H1 (cell line): ENCODE results near the gene SSU72. TPM values are rescaled to one million over a fixed set of nuclear protein-coding genes. Genes with fewer than 3 reads are reported as not detected.
"Not testable (repeated sequence)": the region's sequence is repeated elsewhere in the genome, so short reads cannot be mapped to it uniquely, and the experiment has no call there.

Experiments
- CTCF ChIA-PET: fragments of 300-600 bp; sonication (Branson Sonifier 250); formaldehyde crosslinking; loops from one replicate; lab custom pipeline; 2021; ENCODE audit not compliant: partially characterized antibody; lab: Charles Lee
- POLR2A ChIA-PET: fragments of 300-600 bp; sonication (Branson Sonifier 250); formaldehyde crosslinking; loops from one replicate; lab custom pipeline; 2021; ENCODE audit warnings: inconsistent platforms; ENCODE audit not compliant: partially characterized antibody; lab: Charles Lee
- DNase-seq, 2 experiments: peaks; one replicate each; pipeline versions ENCODE4 v3.0.0 to v3.0.0-alpha.2; 2010 to 2022; ENCODE audit warnings: low spot score in 2 of 2, low read depth in 1 of 2, mixed read lengths in 1 of 2
- FAIRE-seq: peaks from 2 replicates; lab custom pipeline; 2011; peaks lifted over from hg19 to GRCh38; lab: Jason Lieb, UNC
- H2AFZ ChIP-seq: 2 replicates; pipeline ENCODE4 v1.8.1; 2012; ENCODE audit warnings: low read length, inconsistent platforms
- H2AK5ac ChIP-seq: 2 replicates; pipeline ENCODE4 v1.6.1; 2013; ENCODE audit warnings: low read depth, low read length
- H2BK120ac ChIP-seq: replicated peaks from 2 replicates; pipeline ENCODE3; 2013; ENCODE audit warnings: low read depth, low read length, inconsistent platforms
- H2BK12ac ChIP-seq: 2 replicates; pipeline ENCODE4 v1.6.1; 2013; ENCODE audit warnings: low read depth, low read length
- H2BK15ac ChIP-seq: 2 replicates; pipeline ENCODE4 v1.6.1; 2013; ENCODE audit warnings: low read length
- H2BK20ac ChIP-seq: 2 replicates; pipeline ENCODE4 v1.6.1; 2013; ENCODE audit warnings: low read length
- H2BK5ac ChIP-seq: 2 replicates; pipeline ENCODE4 v1.6.1; 2013; ENCODE audit warnings: low read depth, low read length
- H3K14ac ChIP-seq: 2 replicates; pipeline ENCODE4 v1.6.1; 2013; ENCODE audit warnings: inconsistent platforms; ENCODE audit not compliant: insufficient read length
- H3K18ac ChIP-seq: 2 replicates; pipeline ENCODE4 v1.6.1; 2013; ENCODE audit warnings: low read length; ENCODE audit errors: extremely low read depth
- H3K23ac ChIP-seq: 2 replicates; pipeline ENCODE4 v1.6.1; 2013; ENCODE audit warnings: inconsistent platforms; ENCODE audit not compliant: insufficient read length
- H3K23me2 ChIP-seq: 2 replicates; pipeline ENCODE4 v1.6.1; 2013; ENCODE audit warnings: low read depth, low read length
- H3K27ac ChIP-seq: 2 replicates; pipeline ENCODE4 v1.6.1; 2011; ENCODE audit warnings: low read depth, low read length, inconsistent platforms
- H3K27me3 ChIP-seq, 4 experiments: replicated peaks in 1 of 4; 1 replicate in 1 of 4; 2 replicates in 3 of 4; pipeline versions ENCODE4 v1.6.1 to v1.8.1; 2011 to 2013; ENCODE audit warnings: low read length in 3 of 4, mild to moderate bottlenecking in 3 of 4, inconsistent platforms in 2 of 4, mixed read lengths in 2 of 4, moderate library complexity in 1 of 4; ENCODE audit not compliant: control insufficient read depth in 3 of 4, insufficient read depth in 3 of 4; ENCODE audit errors: extremely low read depth in 1 of 4
- H3K36me3 ChIP-seq, 4 experiments: 2 replicates each; pipeline versions ENCODE4 v1.6.1 to v1.8.1; 2011 to 2013; ENCODE audit warnings: mild to moderate bottlenecking in 4 of 4, low read length in 3 of 4, moderate library complexity in 2 of 4, control low read depth in 1 of 4, inconsistent platforms in 1 of 4; ENCODE audit not compliant: insufficient read depth in 4 of 4, control insufficient read depth in 2 of 4
- H3K4ac ChIP-seq: replicated peaks from 2 replicates; pipeline ENCODE3; 2013; ENCODE audit warnings: low read length, low read depth, mixed read lengths, inconsistent platforms; ENCODE audit not compliant: insufficient read length
- H3K4me1 ChIP-seq, 4 experiments: replicated peaks in 1 of 4; 1 replicate in 1 of 4; 2 replicates in 3 of 4; pipeline versions ENCODE4 v1.6.1 to v1.8.1; 2011 to 2013; ENCODE audit warnings: low read length in 3 of 4, inconsistent platforms in 2 of 4, mixed read lengths in 1 of 4; ENCODE audit not compliant: insufficient read depth in 4 of 4, control insufficient read depth in 3 of 4
- H3K4me2 ChIP-seq, 2 experiments: 2 replicates each; pipeline versions ENCODE4 v1.6.1 to v1.8.1; 2011 to 2013; ENCODE audit warnings: low read depth in 2 of 2, low read length in 2 of 2, control low read depth in 1 of 2, inconsistent platforms in 1 of 2, mild to moderate bottlenecking in 1 of 2; ENCODE audit not compliant: insufficient read depth in 1 of 2
- H3K4me3 ChIP-seq, 4 experiments: fragments of 200-600, 300-600 bp in 1 of 4; sonication (generic), shearing (Covaris generic), sonication (Bioruptor Twin) in 1 of 4; 2 replicates each; pipeline versions ENCODE4 v1.5.1 to v1.8.1; 2011 to 2016; ENCODE audit warnings: low read length in 4 of 4, low read depth in 3 of 4, control low read depth in 2 of 4, inconsistent platforms in 2 of 4, mild to moderate bottlenecking in 2 of 4, mixed read lengths in 1 of 4, moderate library complexity in 1 of 4; ENCODE audit not compliant: insufficient read depth in 2 of 4; ENCODE audit errors: extremely low read depth in 1 of 4
- H3K56ac ChIP-seq: replicated peaks from 2 replicates; pipeline ENCODE3; 2013; ENCODE audit warnings: low read depth, mild to moderate bottlenecking, mixed read lengths, low read length, inconsistent platforms; ENCODE audit not compliant: insufficient read length
- H3K79me1 ChIP-seq: 2 replicates; pipeline ENCODE4 v1.6.1; 2013; ENCODE audit warnings: low read depth, low read length, control low read depth
- H3K79me2 ChIP-seq, 2 experiments: 2 replicates each; pipeline versions ENCODE4 v1.6.1 to v1.8.1; 2012 to 2013; ENCODE audit warnings: low read length in 2 of 2, mild to moderate bottlenecking in 2 of 2, inconsistent platforms in 1 of 2; ENCODE audit not compliant: insufficient read depth in 2 of 2, control insufficient read depth in 1 of 2
- H3K9ac ChIP-seq, 4 experiments: replicated peaks in 1 of 4; 1 replicate in 1 of 4; 2 replicates in 3 of 4; pipeline versions ENCODE4 v1.6.1 to v1.8.1; 2011 to 2013; ENCODE audit warnings: low read depth in 3 of 4, low read length in 3 of 4, control low read depth in 2 of 4, mild to moderate bottlenecking in 2 of 4, moderate library complexity in 2 of 4, inconsistent platforms in 1 of 4; ENCODE audit errors: extremely low read depth in 1 of 4
- H3K9me3 ChIP-seq, 2 experiments: 2 replicates each; pipeline versions ENCODE4 v1.6.1 to v1.8.1; 2012 to 2013; ENCODE audit warnings: mild to moderate bottlenecking in 2 of 2, moderate library complexity in 2 of 2, control low read depth in 1 of 2, inconsistent platforms in 1 of 2, low read depth in 1 of 2, low read length in 1 of 2, mixed read lengths in 1 of 2; ENCODE audit not compliant: insufficient read depth in 2 of 2
- H4K20me1 ChIP-seq, 2 experiments: replicated peaks in 1 of 2; 2 replicates each; pipeline versions ENCODE3 to v1.8.1; 2011 to 2013; ENCODE audit warnings: inconsistent platforms in 2 of 2, low read length in 2 of 2, mild to moderate bottlenecking in 1 of 2; ENCODE audit not compliant: insufficient read depth in 2 of 2, control insufficient read depth in 1 of 2
- H4K5ac ChIP-seq: 2 replicates; pipeline ENCODE4 v1.6.1; 2013; ENCODE audit warnings: low read length, low read depth, mixed read lengths, inconsistent platforms; ENCODE audit not compliant: insufficient read length
- H4K8ac ChIP-seq: 2 replicates; pipeline ENCODE4 v1.8.0; 2013; ENCODE audit warnings: mild to moderate bottlenecking, moderate library complexity, low read length, inconsistent platforms; ENCODE audit not compliant: insufficient read depth; ENCODE audit errors: extremely low read depth
- H4K91ac ChIP-seq: replicated peaks from 2 replicates; pipeline ENCODE3; 2013; ENCODE audit warnings: low read length, mixed read lengths, inconsistent platforms; ENCODE audit not compliant: insufficient read length
- WGBS, 2 experiments: shearing (Covaris generic) in 1 of 2; methylation state at CpG; one replicate each; pipeline versions ENCODE4 v1.1.6 to v1.1.7; 2013 to 2015; ENCODE audit warnings: low lambda C conversion rate in 2 of 2, mixed read lengths in 2 of 2, inconsistent platforms in 1 of 2, low coverage in 1 of 2, missing lambda C conversion rate in 1 of 2; ENCODE audit not compliant: insufficient replicate concordance in 2 of 2, insufficient coverage in 1 of 2, insufficient read length in 1 of 2; ENCODE audit errors: extremely low coverage in 1 of 2, missing lambda C conversion rate in 1 of 2; 5-methylcytosine and 5-hydroxymethylcytosine counted together
- polyA plus RNA-seq, 7 experiments: library from polyadenylated mRNA; depleted of rRNA in 3 of 7; stranded (reverse) in 5 of 7; unstranded in 2 of 7; fragments of >200 nt in 5 of 7; fragments of 200-250 nt in 2 of 7; gene quantifications; 1 replicate in 5 of 7; 2 replicates in 1 of 7; 4 replicates in 1 of 7; pipeline versions ENCODE4 v1.2.1 to v1.2.3, GENCODE V29; 2011 to 2013; ENCODE audit warnings: missing spikeins in 2 of 7, mixed read lengths in 2 of 7
- total RNA-seq: library from RNA; stranded (reverse); fragmentation: NEBNext Ultra II Directional; extraction: Animal tissue kit (Norgen Biotek cat#: 25700); gene quantifications from 2 replicates; pipeline ENCODE4 v1.2.1, GENCODE V29; 2021

Gene SSU72
- total and polyA plus RNA-seq, 2 of the 8 experiments (the other 6 are each of a cell fraction or from before 2014, with no cell fraction given): 110 to 165 TPM

GRCh38 chr1:1495461-1495975 lies 79.1 kb downstream of the SSU72 start:
- 97% methylated on average over 12 of the region's 18 CpGs; no CpG with 5 or more reads in 1 of the 2 experiments for WGBS, 2 experiments

DNA sequence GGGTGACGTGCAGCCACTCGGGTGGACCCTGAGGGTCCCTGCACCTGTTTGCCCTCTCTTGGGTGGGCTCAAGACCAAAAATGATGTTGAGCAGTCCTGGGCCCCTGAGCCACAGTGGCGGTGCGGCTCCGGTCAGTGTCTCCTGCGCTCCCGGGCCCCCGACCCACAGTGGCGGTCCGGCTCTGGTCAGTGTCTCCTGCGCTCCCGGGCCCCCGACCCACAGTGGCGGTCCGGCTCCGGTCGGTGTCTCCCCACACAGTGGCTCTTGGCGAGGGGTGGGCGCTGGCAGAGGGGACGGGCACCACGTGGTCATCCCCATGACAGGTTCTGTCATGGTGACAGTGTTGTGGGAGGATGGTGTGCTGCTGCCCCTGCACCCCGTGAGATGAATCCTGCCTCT lies 80.4 kb downstream of the SSU72 start:
- H3K79me1 ChIP-seq, FAIRE-seq, H4K91ac ChIP-seq, H3K4me2 ChIP-seq, H2BK20ac ChIP-seq, H2BK12ac ChIP-seq, H3K79me2 ChIP-seq, H4K20me1 ChIP-seq, H3K4me1 ChIP-seq, H3K4me3 ChIP-seq, H3K27ac ChIP-seq, H3K18ac ChIP-seq, DNase-seq, H3K14ac ChIP-seq, H2BK120ac ChIP-seq, H3K27me3 ChIP-seq, H3K4ac ChIP-seq, H4K5ac ChIP-seq, H3K9me3 ChIP-seq, H3K23me2 ChIP-seq, H2BK5ac ChIP-seq, H4K8ac ChIP-seq, H3K23ac ChIP-seq, H2BK15ac ChIP-seq, H3K56ac ChIP-seq, H2AK5ac ChIP-seq, H2AFZ ChIP-seq, H3K9ac ChIP-seq: not testable (repeated sequence)
- CTCF ChIA-PET: interaction anchor here (0.6 to 2.0 kb wide), 3 partner anchors 10 to 66 kb away, joined by 3 to 7 read pairs (median 4); no protein-coding TSS in a partner anchor
- H3K36me3 ChIP-seq: peaks cover 4 to 34% (median 22%) of the 10 kb centered on the region in 4 experiments; a peak in 6 of 8 replicates
- WGBS, 2 experiments: 93% methylated on average over 8 of the region's 22 CpGs; no CpG with 5 or more reads in 1 of the 2 experiments
- POLR2A ChIA-PET: interaction anchor here (0.7 to 1.0 kb wide), 2 partner anchors 64 to 92 kb away, joined by 3 read pairs; no protein-coding TSS in a partner anchor

More at GRCh38 chr1:1495461-1495975, 79.1 kb downstream of the SSU72 start:
- H3K79me1 ChIP-seq, H3K79me2 ChIP-seq, H2BK120ac ChIP-seq, H3K27ac ChIP-seq, H2BK5ac ChIP-seq, H3K4me3 ChIP-seq, H3K27me3 ChIP-seq, H3K14ac ChIP-seq, POLR2A ChIA-PET, H2BK12ac ChIP-seq, H4K8ac ChIP-seq, H4K91ac ChIP-seq, H3K4me2 ChIP-seq, H4K5ac ChIP-seq, DNase-seq, H3K56ac ChIP-seq, H2AK5ac ChIP-seq, FAIRE-seq, H3K18ac ChIP-seq, H3K23ac ChIP-seq, H3K4me1 ChIP-seq, H3K9me3 ChIP-seq, H3K4ac ChIP-seq, H3K23me2 ChIP-seq, H4K20me1 ChIP-seq, H2AFZ ChIP-seq, H2BK20ac ChIP-seq, H3K9ac ChIP-seq, H2BK15ac ChIP-seq: not testable (repeated sequence)
- peaks cover 4 to 22% (median 15%) of the 10 kb centered on the region in 4 experiments; a peak in 6 of 8 replicates for H3K36me3 ChIP-seq
- CTCF ChIA-PET: interaction anchor here (2.0 kb wide), 1 partner anchor 9 kb away, joined by 4 read pairs; no protein-coding TSS in a partner anchor
